HG02763 (cell line): ENCODE measurements around the gene C3orf18.
"Not testable (repeated sequence)": the region's sequence is repeated elsewhere in the genome, so short reads cannot be mapped to it uniquely, and the experiment has no call there.

Experiments
- ATAC-seq: cut with Tn5 transposase; IDR thresholded peaks from one replicate; pipeline ENCODE4 v1.9.1; 2021; ENCODE audit warnings: mild to moderate bottlenecking, moderate library complexity; ENCODE audit not compliant: unreplicated experiment

The C3orf18 gene

DNA sequence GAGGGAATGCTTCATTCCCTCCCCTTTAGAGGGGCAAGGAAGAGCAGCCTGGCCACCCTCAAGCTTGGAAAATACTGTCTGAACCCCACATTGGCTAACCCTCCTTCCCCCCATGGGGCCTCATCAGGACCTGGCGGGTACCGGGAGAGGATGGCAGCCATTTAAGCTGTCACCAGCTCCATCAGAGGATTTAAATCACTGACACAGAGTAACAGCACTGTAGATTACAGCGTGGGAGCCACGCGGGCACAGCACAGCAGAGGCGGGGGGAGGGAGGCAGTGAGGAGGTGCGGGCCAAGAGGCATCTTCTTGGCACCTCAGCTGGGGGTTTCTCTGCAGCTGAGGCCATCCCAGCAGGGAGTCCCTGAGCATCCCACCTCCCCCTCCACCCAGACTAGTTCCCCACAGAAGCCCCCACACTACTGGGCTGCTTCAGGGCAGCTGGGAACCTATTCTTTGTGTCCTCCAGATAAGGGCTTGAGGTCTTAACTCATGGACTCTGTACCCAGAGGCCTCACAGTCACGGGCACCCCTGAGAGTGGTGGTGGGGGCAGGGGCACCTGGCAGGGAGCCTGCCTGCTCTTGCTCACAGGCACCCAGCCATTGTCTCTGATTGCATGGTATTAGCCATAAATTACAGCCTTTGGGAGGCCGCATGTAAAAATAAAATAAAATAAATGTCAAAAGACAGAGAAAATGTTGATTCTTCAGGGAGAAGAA, 42.2 kb downstream of the C3orf18 start:
- no peak for ATAC-seq

DNA sequence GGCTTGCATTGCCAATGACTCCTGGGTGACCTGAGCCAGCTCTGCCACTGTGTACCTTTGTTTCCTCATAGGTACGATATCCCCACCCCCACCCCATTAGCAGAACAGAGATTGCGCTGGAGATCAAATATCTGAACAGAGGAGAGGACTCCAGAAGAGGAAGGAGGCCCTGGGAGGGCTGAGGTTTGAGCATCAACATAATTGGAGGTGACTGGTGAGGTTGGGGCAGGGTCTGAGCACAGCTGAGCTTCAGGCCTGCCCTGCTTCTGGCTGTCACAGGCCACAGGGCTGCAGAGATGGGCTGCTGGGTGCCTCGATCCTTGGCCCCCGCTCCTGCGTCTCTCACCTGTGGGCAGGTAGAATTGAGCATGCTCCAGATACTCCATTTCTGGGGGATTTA, 42.8 kb downstream of the C3orf18 start:
- no peak for ATAC-seq

DNA sequence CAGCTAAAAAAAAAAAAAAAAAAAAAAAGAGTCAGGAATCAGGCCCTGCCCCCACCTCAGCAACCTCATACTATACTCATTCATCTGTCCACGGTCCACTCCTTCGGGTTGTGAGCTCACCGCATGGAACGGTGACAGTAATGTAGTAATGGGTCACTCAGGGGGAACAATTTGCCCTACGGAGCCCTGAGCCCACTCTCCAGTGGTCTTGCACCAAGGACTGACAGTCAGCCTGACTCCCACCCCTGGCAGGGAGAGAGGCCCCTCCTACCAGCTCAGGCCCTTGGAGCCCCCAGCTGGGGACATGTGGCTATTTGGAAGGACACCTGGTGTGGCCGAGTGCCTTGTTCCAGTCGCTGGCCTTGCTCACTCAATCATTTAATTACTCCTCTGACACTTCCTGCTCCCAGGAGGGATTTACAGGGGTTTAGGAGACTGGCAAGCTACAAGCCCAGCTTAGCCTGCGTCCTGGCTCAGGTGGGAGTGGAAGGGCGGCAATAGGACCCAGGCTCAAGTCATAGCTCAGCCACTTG, 44.2 kb downstream of the C3orf18 start:
- ATAC-seq, result no peak

DNA sequence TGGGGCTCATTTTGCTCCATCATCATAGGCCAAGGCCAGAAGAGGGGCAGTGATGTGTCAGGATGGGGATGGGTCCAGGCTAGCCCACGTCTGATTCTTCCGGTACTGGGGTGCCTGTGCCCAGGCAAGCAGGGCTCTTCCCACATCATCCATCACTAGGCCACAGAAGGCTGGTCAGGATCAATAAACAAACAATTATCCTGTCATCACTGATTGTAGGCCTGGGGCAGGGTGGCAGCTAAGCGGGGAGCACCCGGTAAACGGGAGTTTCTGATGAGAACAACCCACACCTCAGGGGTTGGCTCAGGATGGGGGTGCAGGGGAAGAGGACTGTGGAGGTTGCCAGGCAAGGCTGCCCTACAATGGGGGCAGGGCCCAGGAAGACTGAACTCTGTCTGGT, 46.0 kb downstream of the C3orf18 start:
- ATAC-seq, result no peak

- ATAC-seq, result no peak
These were observed 46.7 kb downstream of the C3orf18 start for GRCh38 chr3:50520849-50521248.

DNA sequence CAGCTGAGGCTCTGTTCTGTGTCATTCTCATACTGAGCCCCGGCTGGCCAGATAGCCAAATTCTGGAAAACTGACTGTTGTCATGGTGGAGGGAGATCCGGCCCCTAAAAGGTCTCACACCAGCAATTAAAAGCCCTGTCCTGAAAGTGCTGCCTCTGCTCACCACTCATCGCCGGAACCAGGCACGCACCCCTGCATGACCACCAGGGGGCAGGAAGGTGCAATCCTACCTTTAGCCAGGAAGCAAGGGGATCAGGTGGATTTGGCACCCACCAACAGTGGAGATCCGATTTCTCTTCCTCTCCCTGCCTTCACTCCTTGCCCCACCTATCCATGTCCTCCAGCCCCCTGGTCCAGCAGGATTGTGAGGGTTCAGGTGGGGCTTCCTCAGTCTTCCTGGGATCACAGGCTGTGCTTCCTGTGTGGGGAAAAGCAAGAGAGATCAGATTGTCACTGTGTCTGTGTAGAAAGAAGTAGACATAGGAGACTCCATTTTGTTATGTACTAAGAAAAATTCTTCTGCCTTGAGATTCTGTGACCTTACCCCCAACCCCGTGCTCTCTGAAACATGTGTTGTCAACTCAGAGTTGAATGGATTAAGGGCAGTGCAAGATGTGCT, 48.0 kb downstream of the C3orf18 start:
- ATAC-seq, result no peak

GRCh38 chr3:50518436-50518835, 49.1 kb downstream of the C3orf18 start:
- ATAC-seq, result no peak

DNA sequence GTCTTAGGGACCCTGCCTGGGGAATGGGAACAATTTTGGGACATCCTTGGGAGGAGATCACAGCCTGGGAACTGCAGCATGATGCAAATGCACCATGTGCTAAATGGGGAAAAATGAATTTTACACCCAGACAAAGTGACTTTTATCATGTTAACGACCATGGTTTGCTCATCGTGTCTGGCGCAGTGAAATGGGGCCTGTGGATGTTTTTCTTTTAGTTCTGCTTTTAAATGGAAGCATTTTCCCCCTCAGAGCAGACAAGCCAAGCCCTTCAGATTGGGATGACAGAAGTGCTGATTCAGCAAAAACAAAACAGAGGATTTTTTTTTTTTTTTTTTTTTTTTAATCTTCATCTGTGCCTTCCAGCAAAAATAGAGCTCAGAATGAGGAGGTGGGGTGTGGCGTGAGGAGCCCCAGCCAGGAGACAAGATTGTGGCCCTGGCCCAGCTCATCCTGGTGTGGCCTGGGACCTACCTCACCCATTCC, 49.8 kb downstream of the C3orf18 start:
- ATAC-seq, result no peak

DNA sequence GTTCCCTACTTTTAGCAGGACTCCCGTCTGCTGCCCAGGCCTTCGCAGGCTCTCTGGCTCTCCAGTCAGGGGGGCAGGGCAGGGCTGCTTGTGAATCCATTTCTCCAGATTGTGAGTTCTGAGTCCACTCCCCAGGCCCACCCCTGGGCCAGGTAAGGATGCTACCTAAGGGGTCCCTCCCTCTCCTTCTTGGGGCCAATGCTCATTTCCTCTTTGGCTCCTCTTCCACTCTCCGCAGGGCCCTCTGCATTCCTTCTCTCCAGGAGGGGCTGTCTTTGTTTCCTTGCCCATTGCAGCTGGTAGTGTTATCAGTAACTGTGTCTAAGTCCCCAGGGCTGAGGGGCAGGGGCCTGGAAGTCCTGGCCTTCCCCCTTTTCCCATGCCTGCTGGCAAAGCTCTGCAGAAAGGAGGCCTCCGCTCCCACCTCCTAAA, 51.1 kb downstream of the C3orf18 start:
- no peak for ATAC-seq

DNA sequence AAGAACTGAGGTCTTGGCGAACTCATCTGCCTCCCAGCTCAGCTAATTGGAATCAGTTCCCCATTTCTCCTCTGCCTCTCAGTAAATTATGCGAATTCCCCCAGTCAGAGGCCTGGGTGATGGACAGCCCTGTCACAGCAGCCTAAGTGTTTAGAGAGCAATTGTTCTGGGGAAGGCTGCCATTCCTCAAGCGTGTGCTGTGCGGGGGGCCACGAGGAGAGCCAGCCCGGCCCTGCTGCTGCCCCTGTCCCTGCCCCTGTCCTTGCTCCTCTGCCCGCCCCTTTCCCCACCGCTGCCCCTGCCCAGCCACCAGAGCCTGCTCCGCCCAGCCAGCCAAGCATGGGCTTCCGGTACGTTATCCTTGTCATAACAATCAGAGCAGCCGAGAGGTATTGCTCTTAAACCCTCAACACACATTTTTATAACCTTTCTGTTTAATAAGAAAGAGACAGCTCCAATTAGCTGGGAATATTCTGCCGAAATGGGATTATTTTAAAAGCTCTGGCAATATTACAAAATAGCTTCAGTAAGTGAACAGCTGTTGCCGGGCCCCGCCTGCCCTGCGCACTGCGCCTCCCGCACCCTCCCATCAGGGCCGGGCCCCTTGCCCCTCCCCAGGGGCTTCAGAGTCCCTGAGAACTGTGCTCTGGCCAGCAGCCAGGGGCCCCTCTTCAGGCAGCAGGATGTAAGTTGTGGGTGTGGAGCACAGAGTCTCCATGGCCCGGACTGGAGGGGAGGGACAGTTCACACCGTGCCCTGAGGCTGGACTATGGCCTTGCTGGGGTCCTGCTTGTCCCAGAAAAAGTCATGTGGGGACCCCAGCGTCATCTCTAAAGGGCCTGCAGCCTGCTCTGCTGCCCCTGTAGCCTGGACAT, 51.7 kb downstream of the C3orf18 start:
- ATAC-seq, result no peak

DNA sequence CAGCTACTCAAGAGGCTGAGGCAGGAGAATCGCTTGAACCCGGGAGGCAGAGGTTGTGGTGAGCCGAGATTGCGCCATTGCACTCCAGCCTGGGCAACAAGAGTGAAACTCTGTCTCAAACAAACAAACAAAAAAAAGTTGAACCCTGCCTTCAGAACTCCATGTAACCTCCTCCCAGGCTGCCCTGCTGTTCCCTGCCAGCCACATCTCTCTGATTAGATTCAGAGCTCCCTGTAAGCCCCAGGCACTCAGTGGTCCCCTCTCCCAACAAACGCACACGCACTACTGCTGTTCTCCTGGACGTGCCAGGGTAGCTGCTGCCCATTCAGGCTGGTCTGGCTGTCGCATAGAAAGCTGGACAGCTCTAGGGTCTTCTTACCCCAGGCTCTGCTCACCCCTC, 54.6 kb downstream of the C3orf18 start:
- ATAC-seq, result not testable (repeated sequence)

DNA sequence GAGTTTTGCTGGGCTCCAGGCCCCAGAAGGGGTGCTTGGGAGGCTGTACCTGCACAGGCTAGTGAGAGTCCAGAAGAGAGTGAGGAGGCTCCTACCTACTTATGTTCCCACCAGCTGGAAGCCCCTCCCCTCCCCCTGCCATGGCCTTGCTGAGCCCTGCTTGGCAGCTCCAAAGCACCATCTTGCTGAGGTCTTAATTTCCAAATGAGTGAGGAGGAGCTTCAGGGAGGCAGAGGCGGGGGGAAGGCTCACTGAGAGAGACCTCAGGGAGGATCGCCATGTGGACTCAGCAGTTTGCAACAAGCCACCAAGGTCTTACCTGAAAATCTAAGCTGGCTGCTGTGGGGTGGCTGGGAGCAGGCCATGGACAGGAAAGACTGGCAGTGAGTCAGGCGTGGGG, 55.4 kb downstream of the C3orf18 start:
- ATAC-seq, result no peak

- ATAC-seq, result no peak
These were observed 57.2 kb downstream of the C3orf18 start for GRCh38 chr3:50510325-50510724.

GRCh38 chr3:50509715-50510114, 57.8 kb downstream of the C3orf18 start:
- no peak for ATAC-seq

- ATAC-seq, result no peak
These were observed 58.7 kb downstream of the C3orf18 start for GRCh38 chr3:50508821-50509220.
